Testis (tissue), 3 donors: ENCODE results near the gene LTV1. TPM values are rescaled to one million over a fixed set of nuclear protein-coding genes. Genes with fewer than 3 reads are reported as not detected.

ENCODE experiments used
- DNase-seq: peaks from one replicate; pipeline ENCODE4 v3.0.0-alpha.2; 2019
- H3K27ac ChIP-seq, 2 donors: fragments of 200-600 bp; sonication (generic); one replicate each; pipeline ENCODE4 v1.5.1; 2019
- H3K27me3 ChIP-seq: fragments of 200-600 bp; sonication (generic); one replicate; pipeline ENCODE4 v1.5.1; 2019
- H3K36me3 ChIP-seq: fragments of 200-600 bp; sonication (generic); one replicate; pipeline ENCODE4 v1.5.1; 2017; ENCODE audit warnings: low read depth; ENCODE audit errors: missing control alignments
- H3K4me1 ChIP-seq: fragments of 200-600 bp; sonication (generic); one replicate; pipeline ENCODE4 v1.5.1; 2019
- H3K4me3 ChIP-seq, 2 donors: fragments of 200-600 bp; sonication (generic); one replicate each; pipeline ENCODE4 v1.5.1; 2017 to 2019
- H3K9me3 ChIP-seq: fragments of 200-600 bp; sonication (generic); one replicate; pipeline ENCODE4 v1.5.1; 2017
- POLR2A ChIP-seq: fragments of 450-650 bp; IDR thresholded peaks from one replicate; pipeline ENCODE4 v1.6.1; 2017; ENCODE audit warnings: antibody characterized with exemption, mild to moderate bottlenecking, moderate library complexity
- WGBS, 2 donors: methylation state at CpG; one replicate each; pipeline ENCODE4 v1.1.5; 2018; 5-methylcytosine and 5-hydroxymethylcytosine counted together
- intact Hi-C: fragments of 100-400 bp; cut with DNase I; formaldehyde crosslinking; loops from one replicate; pipeline ENCODE4 v1.15.1; 2023; ENCODE audit warnings: low total_unique reads
- polyA plus RNA-seq: library from polyadenylated mRNA; stranded (reverse); fragments of 350-450 nt; fragmentation: Illumina TruSeq; extraction: RNeasy Lipid Tissue Mini Kit (QIAGEN cat#74804); gene quantifications from one replicate; pipeline ENCODE4 v1.2.3, GENCODE V29; 2014; ENCODE audit warnings: low read depth, low replicate concordance; ENCODE audit not compliant: insufficient read depth
- total RNA-seq, 2 donors: library from RNA; depleted of rRNA; stranded (reverse); fragments of >200 nt; gene quantifications; one replicate each; pipeline ENCODE4 v1.2.3, GENCODE V29; 2016
- TF ChIP-seq, protein P1 (sequence below), 3 experiments: fragments of 450-650 bp in 2 of 3; fragments of 200-600 bp in 1 of 3; sonication (generic) in 1 of 3; IDR thresholded peaks; one replicate each; pipeline ENCODE4 v1.5.1; 2016 to 2019; ENCODE audit warnings: antibody characterized with exemption in 3 of 3, mild to moderate bottlenecking in 2 of 3, moderate library complexity in 1 of 3

The LTV1 gene
- total and polyA plus RNA-seq, 3 donors from 2014 or later: 18.5 to 22.1 (median 19.7) TPM

- Histone ChIP-seq H3K27ac (no peak overlapping the region), H3K4me1 (peaks cover 3% of the 10 kb centered on the region), H3K4me3 (no peak overlapping the region), H3K36me3 (no peaks in the 10 kb centered on the region), H3K9me3 (no peaks in the 10 kb centered on the region), H3K27me3 (no peaks in the 10 kb centered on the region)
- WGBS, 2 donors: 80 to 87% methylated on average over 2 of the region's 2 CpGs
- intact Hi-C loops: no loop called here
- no peak for DNase-seq
- no peak for TF ChIP-seq POLR2A
- TF ChIP-seq, protein P1, sequence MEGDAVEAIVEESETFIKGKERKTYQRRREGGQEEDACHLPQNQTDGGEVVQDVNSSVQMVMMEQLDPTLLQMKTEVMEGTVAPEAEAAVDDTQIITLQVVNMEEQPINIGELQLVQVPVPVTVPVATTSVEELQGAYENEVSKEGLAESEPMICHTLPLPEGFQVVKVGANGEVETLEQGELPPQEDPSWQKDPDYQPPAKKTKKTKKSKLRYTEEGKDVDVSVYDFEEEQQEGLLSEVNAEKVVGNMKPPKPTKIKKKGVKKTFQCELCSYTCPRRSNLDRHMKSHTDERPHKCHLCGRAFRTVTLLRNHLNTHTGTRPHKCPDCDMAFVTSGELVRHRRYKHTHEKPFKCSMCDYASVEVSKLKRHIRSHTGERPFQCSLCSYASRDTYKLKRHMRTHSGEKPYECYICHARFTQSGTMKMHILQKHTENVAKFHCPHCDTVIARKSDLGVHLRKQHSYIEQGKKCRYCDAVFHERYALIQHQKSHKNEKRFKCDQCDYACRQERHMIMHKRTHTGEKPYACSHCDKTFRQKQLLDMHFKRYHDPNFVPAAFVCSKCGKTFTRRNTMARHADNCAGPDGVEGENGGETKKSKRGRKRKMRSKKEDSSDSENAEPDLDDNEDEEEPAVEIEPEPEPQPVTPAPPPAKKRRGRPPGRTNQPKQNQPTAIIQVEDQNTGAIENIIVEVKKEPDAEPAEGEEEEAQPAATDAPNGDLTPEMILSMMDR (IDR thresholded peaks at IDR 0.05): no peak
Measured at GRCh38 chr6:143811501-143812157, 31.5 kb upstream of the LTV1 start.

GRCh38 chr6:143817621-143818020 is 25.5 kb upstream of the LTV1 start:
- H3K27ac ChIP-seq: no peak overlapping the region
- TF ChIP-seq, protein P1 (IDR thresholded peaks at IDR 0.05): no peak
- TF ChIP-seq POLR2A: no peak
- DNase-seq: no peak
- H3K36me3 ChIP-seq: no peaks in the 10 kb centered on the region
- H3K4me1 ChIP-seq: peaks cover 3% of the 10 kb centered on the region
- H3K9me3 ChIP-seq: no peaks in the 10 kb centered on the region
- H3K4me3 ChIP-seq: no peak overlapping the region
- intact Hi-C loops: no loop called here
- H3K27me3 ChIP-seq: no peaks in the 10 kb centered on the region

DNA sequence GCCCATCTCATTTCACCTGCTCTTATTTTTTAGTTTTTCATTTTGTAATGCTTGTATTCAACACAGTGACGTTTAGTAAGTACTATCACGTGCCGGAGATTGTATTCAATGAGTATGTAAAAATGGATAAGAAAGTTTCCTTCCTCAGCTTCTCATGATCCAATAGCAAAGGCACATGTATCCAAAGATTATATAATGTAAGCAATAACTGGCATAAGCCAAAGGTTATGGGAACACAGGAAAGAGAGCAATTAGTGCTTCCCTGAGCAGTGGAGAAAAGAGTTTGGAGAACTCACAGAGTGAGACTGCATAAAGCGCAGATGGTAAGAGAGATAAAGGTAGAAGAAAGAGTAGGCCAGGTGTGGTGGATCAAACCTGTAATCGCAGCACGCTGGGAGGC is 21.8 kb upstream of the LTV1 start:
- Histone ChIP-seq H3K9me3 (no peaks in the 10 kb centered on the region), H3K4me3 (no peak overlapping the region), H3K36me3 (no peaks in the 10 kb centered on the region), H3K27me3 (no peaks in the 10 kb centered on the region), H3K4me1 (no peaks in the 10 kb centered on the region), H3K27ac (no peak overlapping the region)
- TF ChIP-seq, protein P1 (IDR thresholded peaks at IDR 0.05): no peak
- no peak for TF ChIP-seq POLR2A
- DNase-seq: no peak
- 90 to 92% methylated on average over 6 of the region's 6 CpGs for WGBS, 2 donors
- intact Hi-C loops: no loop called here

DNA sequence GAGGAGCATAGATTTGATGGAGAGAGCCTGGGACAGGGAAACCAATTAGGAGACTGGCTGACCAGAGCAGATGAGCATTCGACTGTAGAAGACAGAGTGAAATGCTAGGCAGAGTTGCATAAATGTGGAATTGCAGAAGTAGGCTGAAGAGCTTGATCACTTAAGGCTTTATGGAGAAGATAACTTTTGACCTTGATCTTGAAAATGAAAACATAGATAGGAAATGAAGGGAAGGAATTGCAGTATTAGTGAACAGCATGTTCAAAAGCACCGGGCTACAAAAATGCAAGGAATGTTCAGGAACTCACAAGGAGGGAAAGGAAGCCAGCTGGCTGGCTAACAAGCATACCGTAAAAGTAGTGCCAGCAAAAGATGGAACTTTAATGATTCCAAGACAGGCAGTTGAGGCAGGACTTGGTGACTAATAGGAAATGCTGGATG is 20.5 kb upstream of the LTV1 start:
- Histone ChIP-seq H3K4me3 (no peak overlapping the region), H3K4me1 (no peaks in the 10 kb centered on the region), H3K36me3 (no peaks in the 10 kb centered on the region), H3K27ac (no peak overlapping the region), H3K9me3 (no peaks in the 10 kb centered on the region), H3K27me3 (no peaks in the 10 kb centered on the region)
- intact Hi-C loops: no loop called here
- TF ChIP-seq, protein P1 (IDR thresholded peaks at IDR 0.05): no peak
- no peak for TF ChIP-seq POLR2A
- DNase-seq: no peak
- 34 to 39% methylated on average over 3 of the region's 3 CpGs for WGBS, 2 donors

DNA sequence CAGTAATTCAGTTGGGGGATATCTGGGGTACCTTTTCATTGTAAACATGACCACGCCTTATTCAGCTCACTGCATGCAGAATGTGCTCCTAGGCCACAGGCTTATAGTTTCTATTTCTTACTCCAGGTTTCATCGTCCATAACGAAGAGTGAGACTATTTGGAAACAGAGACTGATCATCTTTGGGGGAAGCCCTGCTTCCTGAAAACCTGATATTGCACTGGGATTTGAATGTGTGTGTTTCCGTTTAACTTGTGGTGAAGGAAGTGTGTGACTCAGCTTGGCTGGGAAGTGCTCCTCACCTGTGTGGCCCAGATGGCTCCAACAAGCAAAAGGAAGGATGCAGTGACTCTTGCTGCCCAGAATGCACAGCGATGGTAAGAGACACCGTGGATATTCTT is 19.6 kb upstream of the LTV1 start:
- 83 to 90% methylated on average over 6 of the region's 6 CpGs for WGBS, 2 donors
- Histone ChIP-seq H3K4me3 (no peak overlapping the region), H3K9me3 (no peaks in the 10 kb centered on the region), H3K27me3 (no peaks in the 10 kb centered on the region), H3K36me3 (no peaks in the 10 kb centered on the region), H3K27ac (no peak overlapping the region), H3K4me1 (no peaks in the 10 kb centered on the region)
- intact Hi-C loops: no loop called here
- DNase-seq: no peak
- TF ChIP-seq, protein P1 (IDR thresholded peaks at IDR 0.05): no peak
- no peak for TF ChIP-seq POLR2A
